ENCODE results near the gene PGAM5.

DNA sequence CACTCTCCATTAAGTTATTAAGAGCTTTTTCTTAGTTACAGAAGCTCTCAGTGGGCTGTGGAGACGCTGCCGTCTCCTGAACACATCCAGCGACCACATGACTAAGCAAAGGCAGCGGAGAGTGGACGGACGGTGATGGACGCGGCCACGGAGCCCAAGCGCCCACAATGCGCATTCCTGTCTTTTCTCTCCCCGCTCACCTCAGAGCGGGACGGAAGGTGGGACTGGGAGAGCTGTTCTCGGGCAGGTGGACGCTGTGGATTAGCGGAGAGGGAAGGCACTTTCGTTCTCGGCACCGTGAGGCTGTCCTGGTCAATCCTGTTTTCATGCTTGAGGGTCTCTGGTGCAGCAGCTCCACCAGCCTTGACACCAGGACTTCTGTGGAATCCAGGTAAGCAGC is 53.6 kb downstream of the PGAM5 start:
- TF ChIP-seq CTCF (IDR thresholded peaks at IDR 0.05 in 8 of 11, conservative IDR thresholded peaks at IDR 0.05 in 3 of 11): no peak
- no peak for TF ChIP-seq POLR2AphosphoS5 (IDR thresholded peaks at IDR 0.05)
- TF ChIP-seq POLR2A (IDR thresholded peaks at IDR 0.05): no peak
